D721Med (cell line): Measurements from ENCODE around the gene MPRIP.

ENCODE experiments used
- DNase-seq: peaks from one replicate; pipeline ENCODE4 v3.0.0; 2011; ENCODE audit warnings: low spot score; ENCODE audit not compliant: insufficient read length
- FAIRE-seq: peaks from 2 replicates; lab custom pipeline; 2011; peaks lifted over from hg19 to GRCh38; lab: Jason Lieb, UNC
- TF ChIP-seq, protein P1 (sequence below): IDR thresholded peaks from 2 replicates; pipeline ENCODE4 v1.5.1; 2012; ENCODE audit warnings: mild to moderate bottlenecking, control low read depth; ENCODE audit not compliant: insufficient read depth; ENCODE audit errors: missing control alignments

MPRIP gene

DNA sequence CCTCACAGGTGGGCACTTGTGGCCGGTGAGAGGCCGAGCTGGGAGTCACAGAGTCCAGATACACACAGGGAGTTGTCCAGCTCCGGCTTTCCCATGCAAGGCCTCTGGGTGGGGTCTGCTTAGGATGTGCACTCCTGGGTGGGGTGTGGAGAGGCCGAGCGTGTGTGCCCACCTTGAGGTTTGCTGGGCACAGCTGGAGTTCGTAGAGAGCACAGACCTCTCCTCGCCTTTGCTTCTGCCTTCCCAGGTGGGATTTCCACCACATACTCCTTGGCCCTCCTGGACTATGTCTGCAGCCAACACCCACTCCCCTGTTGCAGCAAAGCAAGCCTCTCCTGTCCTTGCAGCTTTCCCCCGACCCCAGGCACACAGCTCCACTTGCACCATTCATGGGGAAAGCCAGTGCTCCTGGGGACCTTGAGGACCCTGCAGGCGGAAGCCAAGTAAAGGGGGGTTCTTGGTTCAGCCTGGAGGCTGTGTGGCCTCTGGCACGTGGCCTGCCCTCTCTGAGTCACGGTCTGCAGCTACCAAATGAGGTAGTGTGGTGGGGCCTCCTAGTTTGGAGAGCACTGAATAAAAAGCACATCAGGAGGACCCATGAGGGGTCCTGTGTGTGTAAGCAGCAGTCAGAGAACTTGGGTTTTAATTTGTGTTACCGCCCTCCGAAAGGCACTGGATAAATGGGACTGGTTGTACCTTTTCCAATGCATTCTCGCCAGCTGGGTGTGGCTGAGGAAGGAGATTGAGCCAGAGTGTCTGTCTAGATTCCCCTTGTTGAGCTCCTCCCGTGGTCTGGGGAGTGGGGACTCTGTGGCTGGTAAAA lies 31.5 kb downstream of the MPRIP start:
- FAIRE-seq (no peak), DNase-seq (no peak)
- TF ChIP-seq, protein P1, sequence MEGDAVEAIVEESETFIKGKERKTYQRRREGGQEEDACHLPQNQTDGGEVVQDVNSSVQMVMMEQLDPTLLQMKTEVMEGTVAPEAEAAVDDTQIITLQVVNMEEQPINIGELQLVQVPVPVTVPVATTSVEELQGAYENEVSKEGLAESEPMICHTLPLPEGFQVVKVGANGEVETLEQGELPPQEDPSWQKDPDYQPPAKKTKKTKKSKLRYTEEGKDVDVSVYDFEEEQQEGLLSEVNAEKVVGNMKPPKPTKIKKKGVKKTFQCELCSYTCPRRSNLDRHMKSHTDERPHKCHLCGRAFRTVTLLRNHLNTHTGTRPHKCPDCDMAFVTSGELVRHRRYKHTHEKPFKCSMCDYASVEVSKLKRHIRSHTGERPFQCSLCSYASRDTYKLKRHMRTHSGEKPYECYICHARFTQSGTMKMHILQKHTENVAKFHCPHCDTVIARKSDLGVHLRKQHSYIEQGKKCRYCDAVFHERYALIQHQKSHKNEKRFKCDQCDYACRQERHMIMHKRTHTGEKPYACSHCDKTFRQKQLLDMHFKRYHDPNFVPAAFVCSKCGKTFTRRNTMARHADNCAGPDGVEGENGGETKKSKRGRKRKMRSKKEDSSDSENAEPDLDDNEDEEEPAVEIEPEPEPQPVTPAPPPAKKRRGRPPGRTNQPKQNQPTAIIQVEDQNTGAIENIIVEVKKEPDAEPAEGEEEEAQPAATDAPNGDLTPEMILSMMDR: no peak

DNA sequence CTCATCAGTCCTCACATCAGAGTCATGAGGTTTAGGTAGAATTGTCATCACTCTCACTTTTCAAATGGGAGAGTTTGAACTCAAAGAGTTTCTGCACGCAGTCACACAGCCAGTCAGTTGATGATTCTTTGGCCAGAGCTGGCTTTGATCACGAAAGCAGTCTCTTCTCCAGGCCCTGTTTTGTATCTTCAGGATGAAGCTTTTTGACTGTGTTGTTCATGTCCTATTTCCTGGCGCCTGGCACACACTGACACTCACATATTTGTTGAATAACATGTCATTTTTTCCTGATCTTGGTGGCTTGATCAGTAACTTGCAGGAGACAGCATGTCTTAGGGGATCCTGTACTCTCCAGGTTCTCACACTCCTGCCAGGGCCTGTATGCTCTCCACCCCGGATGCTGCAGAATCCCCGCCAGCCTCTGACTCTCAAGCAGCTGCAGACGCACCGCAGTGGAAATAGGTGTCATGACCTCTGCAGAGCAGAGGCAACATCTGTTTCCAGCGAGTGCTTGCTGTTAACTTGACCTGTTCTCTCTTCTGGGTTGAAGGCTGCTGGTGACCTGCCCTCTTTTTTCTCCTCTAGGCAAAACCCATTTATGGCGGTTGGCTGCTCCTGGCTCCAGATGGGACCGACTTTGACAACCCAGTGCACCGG lies 33.0 kb downstream of the MPRIP start:
- DNase-seq (no peak), FAIRE-seq (no peak)
- TF ChIP-seq, protein P1: no peak

DNA sequence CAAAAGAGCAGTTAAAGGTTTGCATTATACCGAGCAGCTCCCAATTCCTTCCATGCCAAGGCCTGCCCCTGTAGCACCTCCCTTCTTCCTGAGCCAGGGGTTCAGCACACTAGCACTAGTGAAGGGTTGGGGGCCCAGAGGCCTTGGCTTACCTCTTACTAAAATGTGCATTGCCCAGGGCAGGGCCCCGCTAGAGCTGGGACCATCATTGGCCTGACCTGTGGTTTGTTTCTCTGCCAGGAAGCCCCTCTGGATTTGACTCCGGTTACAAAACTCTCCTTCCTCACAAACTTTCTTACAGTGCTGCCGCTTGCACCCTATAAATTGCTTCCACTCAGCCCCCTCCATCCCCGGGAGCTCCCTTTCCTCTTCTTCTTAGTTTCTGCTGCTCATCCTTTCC lies 33.8 kb downstream of the MPRIP start:
- DNase-seq: no peak
- TF ChIP-seq, protein P1: no peak
- FAIRE-seq: no peak

DNA sequence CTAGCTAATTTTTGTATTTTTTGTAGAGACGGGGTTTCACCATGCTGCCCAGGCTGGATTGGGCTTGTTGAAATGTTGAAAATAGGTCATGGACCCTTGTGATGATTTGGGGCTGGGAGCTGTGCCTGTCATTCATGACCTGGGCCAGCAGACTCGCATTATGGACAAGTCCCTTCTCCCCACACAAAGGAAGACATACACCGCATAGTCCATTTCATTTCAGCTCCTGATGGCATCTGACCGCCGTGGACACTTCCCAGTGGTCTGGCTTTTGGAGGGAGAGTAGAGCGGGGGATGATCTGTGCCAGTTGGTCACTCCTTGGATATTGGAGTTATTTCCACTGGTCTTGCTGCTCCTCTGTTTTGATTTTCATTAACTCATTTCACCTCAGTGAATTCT lies 34.8 kb downstream of the MPRIP start:
- TF ChIP-seq, protein P1: no peak
- DNase-seq (no peak), FAIRE-seq (no peak)

DNA sequence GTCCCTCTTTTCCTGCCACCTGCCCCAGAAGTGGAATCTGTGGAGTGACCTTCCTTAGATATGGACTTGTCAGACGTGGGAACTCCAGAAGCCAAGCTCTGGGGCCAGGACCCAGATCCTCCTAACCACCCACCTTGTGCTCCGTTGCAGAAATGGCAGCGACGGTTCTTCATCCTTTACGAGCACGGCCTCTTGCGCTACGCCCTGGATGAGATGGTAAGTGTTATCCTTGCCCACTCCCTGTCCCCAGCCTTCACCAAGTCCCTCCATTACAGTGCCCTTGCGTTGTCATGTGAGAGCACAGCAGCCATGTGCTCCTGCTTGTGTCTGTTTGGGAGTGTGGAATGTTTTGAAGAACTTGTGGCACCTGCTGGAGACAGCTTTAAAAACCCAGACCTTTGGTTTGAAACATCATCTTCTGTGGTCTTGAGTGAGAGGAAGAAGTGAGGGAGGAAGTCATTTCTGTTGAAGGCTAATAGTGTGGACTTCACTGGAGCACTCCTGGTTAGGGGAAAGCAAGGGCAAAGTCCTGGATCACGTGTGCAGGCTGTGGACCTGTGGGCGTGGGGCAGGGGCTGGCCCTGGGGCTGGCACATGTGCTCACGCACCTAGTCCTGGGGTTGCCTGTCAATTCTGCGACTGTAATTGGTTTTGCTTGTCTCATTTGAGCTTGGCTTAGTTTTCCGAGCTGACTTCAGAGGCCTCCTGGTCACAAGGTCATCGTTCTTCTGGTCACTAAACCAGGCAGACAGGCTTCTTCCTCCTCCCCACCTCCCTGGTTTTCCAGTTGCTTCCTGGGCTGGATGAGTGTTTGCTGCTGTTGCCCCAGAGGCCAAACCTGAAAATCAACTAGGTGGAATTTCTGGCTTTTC lies 35.8 kb downstream of the MPRIP start:
- no peak for FAIRE-seq
- TF ChIP-seq, protein P1: no peak

DNA sequence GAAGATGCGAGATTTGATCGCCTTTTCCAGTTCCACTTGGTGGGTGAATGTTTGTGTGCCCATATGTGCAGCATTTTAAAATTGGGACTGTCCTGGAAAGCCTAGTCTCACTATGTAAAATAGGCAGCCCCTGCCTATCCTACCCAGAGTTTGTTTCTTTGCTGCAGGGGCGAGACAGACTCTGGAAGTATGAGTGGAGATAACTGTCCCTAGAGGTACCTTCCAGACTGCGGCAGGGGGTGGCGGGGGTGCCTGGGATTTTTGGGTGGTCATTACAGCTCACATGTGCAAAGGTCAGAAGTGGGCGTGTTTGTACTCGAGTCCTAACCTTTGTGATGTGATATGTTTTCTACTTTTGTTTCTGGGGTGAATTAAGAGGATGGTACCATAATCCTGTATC lies 36.6 kb downstream of the MPRIP start:
- no peak for FAIRE-seq
- DNase-seq: no peak
- TF ChIP-seq, protein P1: no peak

More for the DNA sequence above, 35.8 kb downstream of the MPRIP start:
- no peak for DNase-seq
